Inflammatory macrophage treated with lipopolysaccharide for 1 hour (primary cell): Measurements from ENCODE around the gene KBTBD13.

Experiments used
- DNase-seq, 2 donors: peaks; one replicate each; pipeline ENCODE4 v3.0.0-alpha.2; 2020 to 2022

KBTBD13 gene

GRCh38 chr15:65115542-65115941, 39.0 kb downstream of the KBTBD13 start:
- no peak for DNase-seq
